Omental fat pad (tissue), 4 donors: ENCODE measurements around the gene LKAAEAR1. TPM values are rescaled to one million over a fixed set of nuclear protein-coding genes. Genes with fewer than 3 reads are reported as not detected.

Experiments
- ATAC-seq: fragments of 150-250 bp; one replicate; pipeline ENCODE4 v1.9.1; 2016; ENCODE audit warnings: mild to moderate bottlenecking, moderate library complexity; ENCODE audit not compliant: low FRiP score
- DNase-seq: peaks from one replicate; pipeline ENCODE4 v3.0.0-alpha.2; 2019; ENCODE audit warnings: low spot score
- total RNA-seq, 4 donors: library from RNA; depleted of rRNA; stranded (reverse); fragments of >200 nt; gene quantifications; one replicate each; pipeline ENCODE4 v1.1.0, GENCODE V29; 2016
- TF ChIP-seq, protein P1 (sequence below), 3 donors: fragments of 450-650 bp; IDR thresholded peaks; one replicate each; pipeline ENCODE4 v1.5.1; 2016 to 2017; ENCODE audit warnings: antibody characterized with exemption in 3 of 3, mild to moderate bottlenecking in 3 of 3, moderate library complexity in 2 of 3

LKAAEAR1 gene
- total RNA-seq, 4 donors from 2014 or later = 0.65 TPM; not detected in 3

DNA sequence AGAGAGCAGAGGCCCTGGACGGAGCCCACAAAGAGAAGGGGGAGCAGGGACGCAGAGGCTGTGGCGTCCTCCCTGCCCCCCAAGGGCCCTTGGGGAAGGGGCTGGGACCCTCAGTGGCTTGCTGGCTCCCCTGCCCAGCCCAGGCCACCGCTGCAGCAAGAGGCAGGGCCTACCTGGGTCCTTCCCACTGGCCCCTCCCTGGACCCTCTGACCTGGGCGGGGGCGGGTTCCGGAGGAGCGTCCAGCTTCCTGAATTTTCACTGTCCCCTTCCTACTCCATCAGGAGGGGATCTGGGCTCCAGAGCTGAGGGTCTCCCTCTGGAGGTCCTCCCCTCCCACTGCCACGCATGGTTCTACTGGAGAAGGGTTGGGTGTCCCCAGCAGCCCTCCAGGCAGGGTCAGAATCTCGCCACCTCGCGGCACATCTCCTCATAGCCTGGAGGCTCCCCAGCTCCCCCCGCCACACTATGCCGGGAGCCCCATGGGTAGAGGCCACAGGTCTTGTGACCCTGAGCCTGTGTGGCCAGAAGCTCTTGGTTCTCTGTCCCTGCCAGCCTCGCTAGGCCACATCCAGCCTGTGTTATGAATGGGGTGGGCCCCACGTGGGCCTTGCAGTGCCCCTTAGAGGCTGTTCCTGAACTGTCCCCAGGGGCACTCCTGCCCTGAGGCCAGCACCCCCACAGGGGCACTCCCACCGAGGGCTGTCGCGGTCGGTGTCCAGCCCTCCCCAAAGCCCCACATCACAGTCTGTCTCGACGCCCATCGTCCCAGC, 33.8 kb downstream of the LKAAEAR1 start:
- TF ChIP-seq, protein P1, sequence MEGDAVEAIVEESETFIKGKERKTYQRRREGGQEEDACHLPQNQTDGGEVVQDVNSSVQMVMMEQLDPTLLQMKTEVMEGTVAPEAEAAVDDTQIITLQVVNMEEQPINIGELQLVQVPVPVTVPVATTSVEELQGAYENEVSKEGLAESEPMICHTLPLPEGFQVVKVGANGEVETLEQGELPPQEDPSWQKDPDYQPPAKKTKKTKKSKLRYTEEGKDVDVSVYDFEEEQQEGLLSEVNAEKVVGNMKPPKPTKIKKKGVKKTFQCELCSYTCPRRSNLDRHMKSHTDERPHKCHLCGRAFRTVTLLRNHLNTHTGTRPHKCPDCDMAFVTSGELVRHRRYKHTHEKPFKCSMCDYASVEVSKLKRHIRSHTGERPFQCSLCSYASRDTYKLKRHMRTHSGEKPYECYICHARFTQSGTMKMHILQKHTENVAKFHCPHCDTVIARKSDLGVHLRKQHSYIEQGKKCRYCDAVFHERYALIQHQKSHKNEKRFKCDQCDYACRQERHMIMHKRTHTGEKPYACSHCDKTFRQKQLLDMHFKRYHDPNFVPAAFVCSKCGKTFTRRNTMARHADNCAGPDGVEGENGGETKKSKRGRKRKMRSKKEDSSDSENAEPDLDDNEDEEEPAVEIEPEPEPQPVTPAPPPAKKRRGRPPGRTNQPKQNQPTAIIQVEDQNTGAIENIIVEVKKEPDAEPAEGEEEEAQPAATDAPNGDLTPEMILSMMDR (IDR thresholded peaks at IDR 0.05) = no peak
- no peak for ATAC-seq
- no peak for DNase-seq

DNA sequence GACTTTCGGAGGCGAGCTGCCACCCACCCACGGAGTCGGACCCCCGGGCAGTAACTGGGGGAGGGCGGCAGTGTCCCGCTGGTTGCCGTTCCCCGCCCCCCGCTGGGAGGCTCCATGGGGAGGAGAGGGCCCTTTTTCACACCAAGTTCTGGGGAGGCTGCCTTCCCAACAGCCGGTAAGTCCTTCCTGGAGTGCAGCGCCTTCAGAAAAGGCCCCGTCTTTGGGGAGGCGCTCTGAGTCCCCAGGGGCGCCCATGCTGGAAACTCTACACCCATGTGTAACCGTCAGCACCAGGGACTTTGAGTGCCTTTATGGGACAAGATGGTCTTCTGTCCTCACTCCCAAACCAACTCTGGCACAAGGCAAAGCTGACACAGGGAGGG, 34.3 kb downstream of the LKAAEAR1 start:
- DNase-seq (no peak), ATAC-seq (no peak)
- TF ChIP-seq, protein P1 (IDR thresholded peaks at IDR 0.05) = no peak

DNA sequence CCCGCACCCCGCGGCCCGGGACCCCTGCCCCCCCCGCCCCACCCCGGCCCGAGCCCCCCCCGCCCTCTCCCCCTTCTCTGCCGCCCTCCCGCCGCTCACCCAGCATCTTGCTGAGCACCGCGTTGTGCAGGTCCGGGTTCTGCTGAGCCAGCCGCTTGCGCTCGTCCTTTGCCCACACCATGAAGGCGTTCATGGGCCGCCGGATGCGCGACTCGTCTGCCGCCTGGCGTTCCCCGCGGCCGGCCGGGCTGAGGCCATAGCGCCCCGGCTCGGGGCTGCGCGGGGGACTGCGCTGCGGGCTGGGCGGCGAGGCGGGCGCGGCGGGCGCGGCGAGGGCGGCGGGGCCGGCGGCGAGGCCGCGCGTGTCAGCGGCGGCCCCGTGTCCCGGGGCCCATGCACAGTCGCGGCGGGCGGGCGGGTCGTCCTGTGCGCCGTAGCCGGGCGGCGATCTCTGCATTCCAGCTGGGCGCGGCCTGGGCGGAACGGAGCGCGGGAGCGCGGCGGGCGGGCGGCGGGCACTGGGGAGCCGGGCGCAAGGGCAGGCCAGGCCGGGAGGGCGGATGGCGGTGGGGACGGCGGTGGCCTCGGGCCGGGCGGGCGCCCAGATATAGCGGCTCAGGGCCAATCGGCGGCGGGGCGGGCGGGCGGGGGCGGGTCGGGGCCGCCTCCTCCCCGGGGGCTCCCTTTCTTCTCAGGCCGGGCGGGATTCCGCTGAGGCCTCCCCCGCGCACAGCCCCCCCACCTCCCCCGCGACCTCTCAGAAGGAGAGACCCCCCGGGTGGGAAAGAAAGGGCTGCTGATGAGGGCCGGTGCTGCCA, 34.9 kb downstream of the LKAAEAR1 start, which contains the start of gene SOX18:
Gene SOX18 (minus strand): TSS at position 580 of the 818 bp plus-strand sequence. CDS start 123 bp downstream, at position 457.
- no peak for DNase-seq
- TF ChIP-seq, protein P1 (IDR thresholded peaks at IDR 0.05) = no peak
- ATAC-seq = no peak

DNA sequence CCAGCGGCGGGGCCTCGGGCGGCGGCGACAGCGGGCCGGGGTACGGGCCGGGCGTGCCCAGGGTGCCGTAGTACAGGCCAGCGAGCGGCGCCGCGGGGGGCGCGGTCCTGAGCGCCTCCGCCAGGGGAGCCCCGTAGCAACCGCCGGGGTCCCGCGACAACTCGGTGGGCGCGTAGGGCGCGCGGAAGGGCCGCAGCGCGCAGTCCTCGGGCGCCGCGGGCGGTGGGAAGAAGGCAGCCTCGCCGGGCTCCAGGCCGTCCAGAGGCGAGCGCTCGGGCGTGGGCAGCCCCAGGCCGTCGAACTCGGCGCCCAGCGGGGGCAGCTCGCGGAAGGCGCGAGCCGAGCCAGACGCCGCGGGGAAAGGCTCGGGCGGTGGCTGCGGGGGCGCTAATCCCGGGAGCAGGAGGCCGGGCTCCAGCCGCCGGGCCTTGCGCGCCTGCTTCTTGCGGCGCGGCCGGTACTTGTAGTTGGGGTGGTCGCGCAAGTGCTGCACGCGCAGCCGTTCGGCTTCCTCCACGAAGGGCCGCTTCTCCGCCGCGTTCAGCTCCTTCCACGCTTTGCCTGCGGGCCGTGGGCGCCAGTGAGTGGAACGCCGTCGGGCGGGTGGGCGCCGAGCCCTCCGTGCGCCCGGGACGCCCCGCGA, 35.7 kb downstream of the LKAAEAR1 start:
- DNase-seq (no peak), ATAC-seq (no peak)
- TF ChIP-seq, protein P1 (IDR thresholded peaks at IDR 0.05) = no peak

DNA sequence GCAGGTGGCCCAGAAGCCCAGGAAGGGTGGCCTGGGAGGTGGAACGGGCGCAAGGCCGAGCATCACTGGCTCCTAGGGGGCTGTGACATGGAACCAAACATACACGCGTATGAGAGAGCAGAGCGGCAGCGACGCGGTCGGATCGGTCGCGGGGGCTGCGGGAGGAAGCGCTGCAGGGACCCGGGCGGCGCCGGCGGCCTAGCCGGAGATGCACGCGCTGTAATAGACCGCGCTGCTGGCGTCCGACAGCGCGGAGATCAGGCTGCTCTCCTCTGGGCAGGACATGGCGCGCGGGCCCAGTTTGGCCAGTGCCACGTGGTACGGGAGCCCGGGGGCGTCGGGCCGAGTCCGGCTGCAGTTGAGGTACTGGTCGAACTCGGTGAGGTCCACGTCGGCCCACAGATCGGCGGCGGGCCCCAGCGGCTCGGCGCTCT, 36.2 kb downstream of the LKAAEAR1 start:
- TF ChIP-seq, protein P1 (IDR thresholded peaks at IDR 0.05) = no peak
- no peak for ATAC-seq
- DNase-seq = no peak

DNA sequence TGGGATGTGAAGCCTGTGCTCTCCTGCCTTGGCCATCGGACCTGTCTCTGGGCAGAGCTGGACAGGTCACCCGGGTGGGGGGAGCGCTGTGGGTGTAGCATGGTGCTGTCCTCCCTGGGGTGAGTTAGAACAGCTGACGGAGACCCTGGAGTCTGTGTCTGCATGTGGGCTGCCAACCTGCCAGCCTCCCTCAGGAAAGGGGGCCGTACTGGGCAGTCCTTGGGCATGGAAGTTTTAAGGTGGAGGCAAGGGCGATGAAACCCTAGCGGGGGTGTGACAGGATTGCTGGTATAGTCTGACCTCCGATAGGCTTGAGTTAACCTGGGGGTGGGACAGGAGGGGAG, 37.2 kb downstream of the LKAAEAR1 start:
- ATAC-seq (no peak), DNase-seq (no peak)
- TF ChIP-seq, protein P1 (IDR thresholded peaks at IDR 0.05) = no peak
